Neural cell (in vitro differentiated cells): ENCODE results near the gene COLEC11. TPM values are rescaled to one million over a fixed set of nuclear protein-coding genes. Genes with fewer than 3 reads are reported as not detected.

Source experiments
- H2AFZ ChIP-seq: fragments of 200-600, 300-800 bp; sonication (generic), shearing (Covaris generic); 2 replicates; pipeline ENCODE4 v1.6.0; 2014; ENCODE audit warnings: low read depth, mild to moderate bottlenecking, antibody characterized with exemption, low read length, moderate library complexity
- H3F3A ChIP-seq: fragments of 200-600 bp; shearing (Covaris generic); 2 replicates; pipeline ENCODE4 v1.6.1; 2016; ENCODE audit warnings: mild to moderate bottlenecking, moderate library complexity, mixed read lengths, antibody characterized with exemption, low read length; ENCODE audit not compliant: insufficient read depth, poor library complexity, severe bottlenecking
- H3K27ac ChIP-seq: fragments of 200-600, 300-800 bp; sonication (generic), shearing (Covaris generic); 2 replicates; pipeline ENCODE4 v1.5.1; 2014; ENCODE audit warnings: mild to moderate bottlenecking, low read length, moderate library complexity
- H3K27me3 ChIP-seq: fragments of 300-800, 200-600 bp; sonication (generic), shearing (Covaris generic); 2 replicates; pipeline ENCODE4 v1.6.0; 2014; ENCODE audit warnings: mild to moderate bottlenecking, low read depth, low read length, moderate library complexity; ENCODE audit not compliant: insufficient read depth
- H3K36me3 ChIP-seq: fragments of 300-800, 200-600 bp; sonication (generic), shearing (Covaris generic); 2 replicates; pipeline ENCODE4 v1.5.1; 2014; ENCODE audit warnings: mild to moderate bottlenecking, antibody characterized with exemption, low read length, moderate library complexity; ENCODE audit not compliant: insufficient read depth
- H3K4me2 ChIP-seq: fragments of 300-800, 200-600 bp; sonication (generic), shearing (Covaris generic); 2 replicates; pipeline ENCODE4 v1.6.0; 2014; ENCODE audit warnings: mild to moderate bottlenecking, low read length
- H3K4me3 ChIP-seq: fragments of 300-800, 200-600 bp; sonication (generic), shearing (Covaris generic); 2 replicates; pipeline ENCODE4 v1.5.1; 2014; ENCODE audit warnings: mild to moderate bottlenecking, low read length, moderate library complexity
- H3K79me2 ChIP-seq: fragments of 200-600 bp; shearing (Covaris generic); replicated peaks from 2 replicates; pipeline ENCODE4 v1.6.0; 2014; ENCODE audit warnings: mild to moderate bottlenecking, low read length, moderate library complexity; ENCODE audit not compliant: insufficient read depth
- H3K9ac ChIP-seq: fragments of 300-800, 200-600 bp; sonication (generic), shearing (Covaris generic); 2 replicates; pipeline ENCODE4 v1.6.1; 2016; ENCODE audit warnings: mild to moderate bottlenecking, low read length, mixed read lengths
- H3K9me2 ChIP-seq: fragments of 200-600 bp; shearing (Covaris generic); 2 replicates; pipeline ENCODE4 v1.6.1; 2016; ENCODE audit warnings: mild to moderate bottlenecking, low read length, mixed read lengths; ENCODE audit not compliant: insufficient read depth
- H3K9me3 ChIP-seq: fragments of 200-600, 300-800 bp; sonication (generic), shearing (Covaris generic); 2 replicates; pipeline ENCODE4 v1.6.1; 2016; ENCODE audit warnings: mild to moderate bottlenecking, mixed run types, low read length, moderate library complexity, mixed read lengths
- H4K20me1 ChIP-seq: fragments of 200-600 bp; shearing (Covaris generic); 2 replicates; pipeline ENCODE4 v1.6.1; 2016; ENCODE audit warnings: mild to moderate bottlenecking, mixed run types; ENCODE audit not compliant: insufficient read depth
- EP300 ChIP-seq: fragments of 450-650 bp; conservative IDR thresholded peaks from 2 replicates; pipeline ENCODE4 v1.6.1; 2014; ENCODE audit warnings: antibody characterized with exemption, mild to moderate bottlenecking, moderate library complexity; ENCODE audit not compliant: poor library complexity, severe bottlenecking
- EZH2 ChIP-seq: fragments of 200-600, 300-800 bp; shearing (Covaris generic), sonication (generic); IDR thresholded peaks from 2 replicates; pipeline ENCODE4 v1.6.1; 2014; ENCODE audit warnings: antibody characterized with exemption, low read length, borderline replicate concordance, mild to moderate bottlenecking; ENCODE audit not compliant: insufficient read depth, poor library complexity, severe bottlenecking
- MXI1 ChIP-seq: fragments of 450-650 bp; conservative IDR thresholded peaks from 2 replicates; pipeline ENCODE4 v1.6.1; 2014; ENCODE audit warnings: antibody characterized with exemption, mild to moderate bottlenecking; ENCODE audit not compliant: poor library complexity, severe bottlenecking
- POLR2AphosphoS5 ChIP-seq: IDR thresholded peaks from 2 replicates; pipeline ENCODE4 v1.6.1; 2012
- RAD21 ChIP-seq: fragments of 450-650 bp; conservative IDR thresholded peaks from 2 replicates; pipeline ENCODE4 v1.6.1; 2014; ENCODE audit warnings: antibody characterized with exemption, mild to moderate bottlenecking, moderate library complexity
- REST ChIP-seq: IDR thresholded peaks from 2 replicates; pipeline ENCODE4 v1.6.1; 2012; ENCODE audit warnings: borderline replicate concordance
- SMC3 ChIP-seq: fragments of 450-650 bp; conservative IDR thresholded peaks from 2 replicates; pipeline ENCODE4 v1.6.1; 2014; ENCODE audit warnings: antibody characterized with exemption, mild to moderate bottlenecking, moderate library complexity; ENCODE audit not compliant: poor library complexity
- TAF1 ChIP-seq: IDR thresholded peaks from 2 replicates; pipeline ENCODE4 v1.6.1; 2012; ENCODE audit warnings: low read depth
- polyA plus RNA-seq: library from polyadenylated mRNA; depleted of rRNA; stranded (reverse); fragments of >200 nt; gene quantifications from 2 replicates; pipeline ENCODE4 v1.2.3, GENCODE V29; 2014
- TF ChIP-seq, protein P1 (sequence below): fragments of 450-650 bp; IDR thresholded peaks from 2 replicates; pipeline ENCODE4 v1.5.1; 2014; ENCODE audit warnings: antibody characterized with exemption, mild to moderate bottlenecking, moderate library complexity; ENCODE audit not compliant: poor library complexity, severe bottlenecking

COLEC11 gene
- polyA plus RNA-seq, 1 donor from 2014 or later, result 4.0 TPM

- no peaks in the 10 kb centered on the region for H3K27me3 ChIP-seq
- H2AFZ ChIP-seq, result no peak overlapping the region
- H3K9ac ChIP-seq, result no peak overlapping the region
These were observed 492 bp downstream of the COLEC11 start for GRCh38 chr2:3595404-3595803.

GRCh38 chr2:3595985-3596384 is 1.1 kb downstream of the COLEC11 start:
- Histone ChIP-seq H3K27me3 (no peaks in the 10 kb centered on the region), H3K4me2 (no peak overlapping the region), H4K20me1 (no peaks in the 10 kb centered on the region), H3K4me3 (no peak overlapping the region), H3K9ac (no peak overlapping the region), H3K27ac (no peak overlapping the region), H3K36me3 (no peaks in the 10 kb centered on the region), H3K79me2 (no peaks in the 10 kb centered on the region), H3K9me3 (no peaks in the 10 kb centered on the region), H2AFZ (no peak overlapping the region), H3K9me2 (no peaks in the 10 kb centered on the region), H3F3A (no peaks in the 10 kb centered on the region)
- TF ChIP-seq RAD21 (no peak), TAF1 (no peak), POLR2AphosphoS5 (no peak), SMC3 (no peak), MXI1 (no peak), EZH2 (no peak), REST (no peak)
- TF ChIP-seq, protein P1, sequence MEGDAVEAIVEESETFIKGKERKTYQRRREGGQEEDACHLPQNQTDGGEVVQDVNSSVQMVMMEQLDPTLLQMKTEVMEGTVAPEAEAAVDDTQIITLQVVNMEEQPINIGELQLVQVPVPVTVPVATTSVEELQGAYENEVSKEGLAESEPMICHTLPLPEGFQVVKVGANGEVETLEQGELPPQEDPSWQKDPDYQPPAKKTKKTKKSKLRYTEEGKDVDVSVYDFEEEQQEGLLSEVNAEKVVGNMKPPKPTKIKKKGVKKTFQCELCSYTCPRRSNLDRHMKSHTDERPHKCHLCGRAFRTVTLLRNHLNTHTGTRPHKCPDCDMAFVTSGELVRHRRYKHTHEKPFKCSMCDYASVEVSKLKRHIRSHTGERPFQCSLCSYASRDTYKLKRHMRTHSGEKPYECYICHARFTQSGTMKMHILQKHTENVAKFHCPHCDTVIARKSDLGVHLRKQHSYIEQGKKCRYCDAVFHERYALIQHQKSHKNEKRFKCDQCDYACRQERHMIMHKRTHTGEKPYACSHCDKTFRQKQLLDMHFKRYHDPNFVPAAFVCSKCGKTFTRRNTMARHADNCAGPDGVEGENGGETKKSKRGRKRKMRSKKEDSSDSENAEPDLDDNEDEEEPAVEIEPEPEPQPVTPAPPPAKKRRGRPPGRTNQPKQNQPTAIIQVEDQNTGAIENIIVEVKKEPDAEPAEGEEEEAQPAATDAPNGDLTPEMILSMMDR, result no peak

More at GRCh38 chr2:3595404-3595803, 492 bp downstream of the COLEC11 start:
- Histone ChIP-seq H3K79me2 (no peaks in the 10 kb centered on the region), H3K9me3 (no peaks in the 10 kb centered on the region), H3F3A (no peaks in the 10 kb centered on the region), H3K9me2 (no peaks in the 10 kb centered on the region), H4K20me1 (no peaks in the 10 kb centered on the region), H3K4me3 (no peak overlapping the region), H3K4me2 (no peak overlapping the region), H3K27ac (no peak overlapping the region), H3K36me3 (no peaks in the 10 kb centered on the region)
- TF ChIP-seq EZH2 (no peak), SMC3 (no peak), MXI1 (no peak), EP300 (no peak), RAD21 (no peak), REST (no peak), TAF1 (no peak), POLR2AphosphoS5 (no peak)
- TF ChIP-seq, protein P1, result no peak
